Bladder microvascular endothelial cell (primary cell): ENCODE results near the gene FCN2. TPM values are rescaled to one million over a fixed set of nuclear protein-coding genes. Genes with fewer than 3 reads are reported as not detected.

ENCODE experiments used
- total RNA-seq: library from RNA; depleted of rRNA; stranded (reverse); fragments of >200 nt; gene quantifications from 2 replicates; pipeline ENCODE4 v1.2.3, GENCODE V29; 2014

FCN2 gene
- total RNA-seq, result not detected in 2 replicates

DNA sequence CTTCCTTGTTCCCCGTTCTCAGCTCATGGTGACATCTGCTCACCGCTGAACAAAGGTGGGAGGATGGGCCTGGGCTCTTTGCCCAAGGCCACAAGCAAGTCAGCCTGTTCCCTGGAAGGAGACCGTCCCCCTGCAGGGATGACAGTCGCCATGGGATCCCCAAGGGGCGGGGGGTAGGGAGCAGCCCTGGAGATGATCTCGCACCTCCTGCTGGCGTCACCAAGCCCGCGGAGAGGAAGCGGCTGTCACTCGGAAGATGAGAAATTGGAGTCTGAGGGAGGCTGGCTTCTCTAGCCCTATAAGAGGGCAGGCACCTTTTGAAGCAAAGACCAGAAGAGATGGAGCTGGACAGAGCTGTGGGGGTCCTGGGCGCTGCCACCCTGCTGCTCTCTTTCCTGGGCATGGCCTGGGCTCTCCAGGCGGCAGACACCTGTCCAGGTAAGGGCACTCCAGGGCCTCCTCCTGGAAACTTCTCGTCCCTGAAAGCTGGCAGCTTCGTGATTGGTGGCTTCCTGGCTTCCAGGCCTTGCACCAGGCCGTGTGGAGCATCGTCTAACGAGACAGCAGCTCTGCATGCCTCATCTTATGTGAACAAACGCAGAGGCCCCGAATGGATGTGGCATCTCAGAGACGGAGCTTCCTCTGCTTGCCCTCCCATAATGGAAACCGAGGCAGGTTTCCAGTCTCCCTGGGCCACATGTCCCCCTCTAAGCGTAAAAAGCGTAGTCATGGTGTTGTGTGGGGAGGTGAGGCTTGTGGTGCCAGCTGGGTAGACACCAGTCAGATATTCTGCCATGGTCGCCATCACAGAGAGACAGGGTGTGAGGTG, at the start of gene FCN2:
Gene FCN2 (plus strand): TSS at position 327 of the 829 bp plus-strand sequence. CDS start 12 bp downstream, at position 339.

GRCh38 chr9:134917431-134918373, 37.1 kb downstream of the FCN2 start, which contains the start of gene FCN1:
Gene FCN1 (minus strand): TSS chr9:134917912. CDS start chr9:134917871, 41 bp downstream.

Other genes with a start within 250 kb of the FCN2 start
- 7.4 and 10.8 TPM in 2 replicates for gene COL5A1, start 239.0 kb upstream of the FCN2 start, total RNA-seq
- gene FCN1, start 37.1 kb downstream of the FCN2 start, total RNA-seq, result not detected in 2 replicates
- gene OLFM1, start 206.9 kb downstream of the FCN2 start, total RNA-seq, result 5.7 and 25.5 TPM in 2 replicates